HCEC 1CT (cell line): ENCODE data around the gene METTL22.
A peak's percentile ranks its signal among the peaks of the same experiment; 100 is the strongest.

Source experiments
- DNase-seq: peaks from one replicate; pipeline ENCODE4 v3.0.0-alpha.2; 2017

Gene METTL22

DNA sequence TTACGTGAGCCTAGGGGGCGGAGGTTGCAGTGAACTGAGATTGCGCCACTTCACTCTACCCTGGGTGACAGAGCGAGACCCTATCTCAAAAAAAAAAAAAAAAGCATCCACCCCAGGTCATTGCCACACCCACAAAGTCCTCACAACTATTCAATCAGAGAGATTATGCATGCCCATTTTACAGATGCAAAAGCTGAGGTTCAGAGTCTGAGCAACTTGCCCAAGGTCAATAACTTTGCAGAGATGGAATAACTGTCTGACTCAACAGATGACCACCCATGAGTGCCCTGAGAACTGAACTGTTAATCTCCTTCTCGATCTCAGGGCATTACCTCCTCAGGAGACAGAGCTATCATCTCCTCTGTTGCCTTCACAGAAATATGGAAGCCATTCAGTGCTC lies 25.7 kb upstream of the METTL22 start:
- DNase-seq: no peak

DNA sequence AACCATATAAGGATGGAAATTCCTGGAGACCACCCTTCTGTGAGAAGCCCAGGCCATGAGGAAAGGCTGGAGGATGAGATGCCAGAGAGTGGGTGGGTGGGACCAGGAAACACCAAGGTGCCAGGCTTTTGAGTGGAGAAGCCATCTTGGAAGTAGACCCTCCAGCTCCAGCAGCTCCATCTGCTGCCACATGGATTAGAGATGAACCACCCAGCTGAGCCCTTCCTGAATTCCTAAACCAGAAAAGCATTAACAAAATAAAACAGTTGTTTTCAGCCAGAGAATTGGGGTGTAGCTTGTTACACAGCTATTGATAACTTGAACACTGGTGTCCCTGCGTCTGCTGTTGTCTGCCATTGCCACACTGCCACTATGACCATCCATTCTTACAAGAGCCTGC lies 24.9 kb upstream of the METTL22 start:
- no peak for DNase-seq

- DNase-seq: no peak
Measured at GRCh38 chr16:8600144-8600775, 21.2 kb upstream of the METTL22 start.

DNA sequence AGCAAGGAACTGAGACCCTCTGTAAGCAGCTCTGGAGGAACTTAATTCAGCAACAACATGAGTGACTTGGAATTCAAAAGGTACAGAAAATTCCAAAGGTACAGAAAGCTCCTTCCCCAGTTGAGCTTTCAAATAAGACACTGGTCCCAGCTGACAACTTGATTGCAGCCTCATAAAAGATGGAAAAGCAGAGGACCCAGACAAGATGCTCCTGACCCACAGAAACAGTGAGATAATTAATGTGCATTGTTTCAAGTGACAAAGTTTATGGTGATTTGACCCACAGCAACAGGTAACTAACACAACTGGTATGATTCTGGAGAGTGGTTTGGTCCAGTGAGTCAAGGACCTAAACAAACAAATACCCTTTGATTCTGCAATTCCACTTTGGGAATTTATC lies 15.9 kb upstream of the METTL22 start:
- DNase-seq: no peak

DNA sequence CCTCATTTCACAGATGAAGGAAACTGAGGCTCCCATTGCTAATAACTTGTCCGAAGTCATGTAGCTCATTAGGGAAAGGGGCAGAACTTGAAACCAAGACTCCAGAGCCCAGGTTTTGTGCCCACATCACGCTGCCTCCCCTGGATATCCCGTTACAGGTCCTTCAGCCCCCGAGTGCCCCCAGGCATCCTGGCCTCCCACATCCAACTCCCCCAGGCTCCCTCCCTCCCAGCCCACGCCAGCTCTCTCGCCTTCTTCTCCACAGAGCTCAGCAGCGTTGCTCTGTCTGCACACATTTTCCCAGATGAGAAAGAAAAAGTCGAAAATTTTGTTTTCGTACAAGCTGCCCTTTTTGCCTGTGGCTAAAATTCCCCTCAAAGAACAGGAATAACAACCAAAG lies 14.3 kb upstream of the METTL22 start:
- DNase-seq: no peak

DNA sequence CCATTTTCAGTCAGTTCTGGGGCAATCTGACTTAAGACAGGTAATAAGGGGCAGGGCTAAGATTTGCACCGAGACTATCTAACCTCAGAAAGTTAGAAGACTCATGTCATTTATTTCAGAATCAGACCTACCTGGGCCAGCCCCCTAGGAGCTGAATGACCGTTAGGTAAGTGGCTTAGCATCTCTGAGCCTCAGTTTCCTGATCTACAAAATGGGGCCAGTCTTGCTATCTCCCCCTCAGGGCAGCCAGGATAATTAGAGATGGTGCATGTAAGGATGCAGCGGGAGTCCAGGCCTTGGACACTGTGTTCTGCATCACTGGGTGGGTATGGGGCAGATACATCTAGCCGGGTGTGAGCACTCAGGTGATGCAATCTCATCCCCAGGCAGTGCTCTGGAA lies 10.4 kb upstream of the METTL22 start:
- no peak for DNase-seq

DNA sequence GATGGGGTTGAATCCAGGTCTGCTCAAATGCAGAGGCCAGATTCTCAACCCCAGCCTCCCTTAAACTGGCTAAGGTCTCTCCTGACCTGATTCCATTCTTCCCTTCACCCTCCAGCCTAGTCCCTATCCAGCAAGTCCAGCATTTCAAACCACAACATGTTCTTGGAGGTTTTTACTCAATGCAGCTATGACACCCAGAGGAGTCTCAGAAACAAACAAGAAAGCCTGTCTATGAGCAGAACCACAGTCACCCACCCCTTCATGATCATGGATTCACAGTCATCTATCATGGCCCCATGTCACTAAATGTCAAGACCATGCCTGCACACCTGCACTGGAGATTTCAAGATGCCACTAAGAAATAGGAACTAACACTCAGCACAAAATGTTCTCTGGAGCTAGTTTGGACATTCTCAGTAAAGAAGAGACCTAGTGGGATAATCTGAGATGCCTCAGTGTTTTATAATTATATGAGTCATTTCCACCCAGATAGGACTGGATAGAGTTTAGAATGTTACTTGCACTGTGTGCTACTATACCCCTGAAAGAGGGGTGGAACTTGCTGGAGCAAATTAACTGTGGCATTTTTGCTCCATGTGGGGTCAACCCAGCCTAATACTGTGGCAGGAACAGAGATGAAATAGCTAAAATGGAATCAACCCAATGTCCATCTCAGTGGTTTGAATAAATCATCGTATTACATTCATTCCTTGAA lies 9.5 kb upstream of the METTL22 start:
- peak; percentile 63 for DNase-seq

GRCh38 chr16:8614435-8615029 lies 7.0 kb upstream of the METTL22 start:
- DNase-seq: no peak

GRCh38 chr16:8619671-8620370 lies 1.7 kb upstream of the METTL22 start:
- DNase-seq: no peak

GRCh38 chr16:8620535-8620934 lies 963 bp upstream of the METTL22 start:
- no peak for DNase-seq

DNA sequence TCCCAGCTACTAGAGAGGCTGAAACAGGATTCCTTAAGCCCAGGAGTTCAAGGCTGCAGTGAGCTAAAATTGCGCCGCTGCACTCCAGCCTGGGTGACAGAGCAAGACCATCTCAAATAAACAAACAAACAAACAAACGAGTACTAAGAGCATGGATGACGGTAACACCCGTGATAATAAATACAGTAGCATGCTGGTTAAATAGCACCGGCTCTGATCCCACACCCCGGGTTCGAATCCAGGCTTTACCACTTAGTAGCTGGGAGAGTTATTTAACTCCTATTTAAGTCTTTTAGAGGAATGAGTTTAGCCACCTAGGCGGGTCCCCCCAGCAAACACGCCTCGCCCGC lies 301 bp upstream of the METTL22 start:
- DNase-seq: no peak

- no peak for DNase-seq
Measured at GRCh38 chr16:8622315-8622656, 788 bp downstream of the METTL22 start.

GRCh38 chr16:8623634-8624033 lies 2.1 kb downstream of the METTL22 start:
- DNase-seq: peak; percentile 42

GRCh38 chr16:8625491-8626087 lies 4.1 kb downstream of the METTL22 start:
- DNase-seq: no peak

DNA sequence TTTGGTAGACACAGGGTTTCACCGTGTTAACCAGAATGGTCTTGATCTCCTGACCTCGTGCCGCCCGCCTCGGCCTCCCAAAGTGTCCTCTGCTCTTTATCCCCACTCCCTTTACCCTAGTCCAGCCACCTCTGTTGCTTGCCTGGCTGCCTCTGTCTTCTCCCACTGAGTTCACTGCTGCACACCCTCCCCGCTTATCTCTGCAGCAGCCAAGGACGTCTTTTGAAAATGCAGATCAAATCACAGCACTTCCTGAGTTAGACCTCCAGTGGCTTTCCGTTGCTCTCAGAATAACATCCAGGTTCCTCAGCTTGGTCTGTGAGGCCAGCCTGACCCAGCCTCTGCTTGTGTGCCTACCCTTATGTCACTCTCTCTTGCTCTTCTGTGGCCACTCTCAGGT lies 5.4 kb downstream of the METTL22 start:
- no peak for DNase-seq

GRCh38 chr16:8627456-8627855 lies 6.0 kb downstream of the METTL22 start:
- DNase-seq: no peak

- no peak for DNase-seq
Measured at GRCh38 chr16:8628981-8629725, 7.7 kb downstream of the METTL22 start.

DNA sequence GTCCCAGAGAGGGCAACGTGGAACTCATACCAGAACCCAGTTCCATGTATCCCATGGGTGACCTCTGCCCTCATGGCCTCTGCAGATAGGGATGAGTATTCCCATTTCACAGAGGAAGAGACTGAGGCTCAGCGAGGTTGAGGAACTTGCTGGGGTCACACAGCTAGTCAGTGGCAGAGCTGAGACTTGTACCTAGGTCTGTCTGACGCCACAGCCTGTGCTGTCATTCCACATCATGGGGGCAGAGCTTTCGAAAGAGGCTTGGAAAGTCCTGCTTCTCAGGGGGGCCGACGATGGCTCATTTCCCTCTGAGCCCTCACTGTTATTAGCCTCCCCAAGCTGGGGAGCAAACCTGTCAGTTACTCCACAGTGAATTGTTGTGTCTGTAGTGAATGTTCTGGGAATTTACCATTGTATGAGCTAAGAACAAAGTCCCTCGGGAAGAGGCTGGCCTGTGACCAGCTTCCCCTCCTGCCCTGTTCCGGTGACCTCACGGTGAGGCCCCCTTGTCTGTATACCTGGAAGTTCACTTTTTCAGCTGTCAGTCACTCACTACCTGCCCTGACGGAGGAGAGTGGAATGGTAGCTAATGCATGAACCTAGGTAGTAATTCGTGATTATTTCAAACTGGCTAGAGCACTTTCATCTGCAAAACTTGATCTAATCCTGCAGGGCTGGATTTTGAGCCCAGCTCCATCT lies 8.9 kb downstream of the METTL22 start:
- DNase-seq: no peak

- DNase-seq: no peak
Measured at GRCh38 chr16:8631373-8631772, 9.9 kb downstream of the METTL22 start.

GRCh38 chr16:8631818-8632465 lies 10.4 kb downstream of the METTL22 start:
- no peak for DNase-seq

DNA sequence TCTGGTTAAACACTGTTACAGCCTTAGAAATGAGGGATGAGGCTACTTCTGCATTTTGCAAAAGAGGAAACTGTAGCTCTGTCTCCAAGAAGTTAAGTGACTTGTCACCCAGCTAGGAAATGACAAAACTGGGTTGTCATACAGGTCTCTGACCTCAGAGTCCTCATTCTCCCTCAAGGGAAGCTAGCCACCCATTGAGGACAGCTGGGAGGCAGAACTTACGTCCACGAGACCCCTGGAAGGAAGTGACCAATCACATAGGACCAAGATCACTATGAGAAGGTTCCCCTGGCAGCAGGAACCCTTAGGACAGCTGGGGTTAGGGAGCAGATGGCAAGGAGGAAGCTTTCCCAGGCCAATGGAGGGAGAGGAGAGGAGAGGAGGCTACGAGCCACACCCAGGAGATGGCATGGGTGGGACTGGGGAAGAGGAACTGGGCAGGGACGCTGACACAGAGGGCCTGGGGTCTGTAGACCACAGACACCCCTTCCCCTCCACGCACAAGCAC lies 11.2 kb downstream of the METTL22 start:
- DNase-seq: no peak
